GM19099 (cell line): ENCODE measurements around the gene ENO3.
A peak's percentile ranks its signal among the peaks of the same experiment; 100 is the strongest.

Experiments
- POLR2A ChIP-seq: IDR thresholded peaks from 3 replicates; pipeline ENCODE4 v1.6.1; 2011; ENCODE audit warnings: low read depth; ENCODE audit not compliant: insufficient read length; ENCODE audit errors: extremely low read depth

ENO3 gene

GRCh38 chr17:4934173-4934979 lies 16.5 kb upstream of the ENO3 start:
- no peak for TF ChIP-seq POLR2A

DNA sequence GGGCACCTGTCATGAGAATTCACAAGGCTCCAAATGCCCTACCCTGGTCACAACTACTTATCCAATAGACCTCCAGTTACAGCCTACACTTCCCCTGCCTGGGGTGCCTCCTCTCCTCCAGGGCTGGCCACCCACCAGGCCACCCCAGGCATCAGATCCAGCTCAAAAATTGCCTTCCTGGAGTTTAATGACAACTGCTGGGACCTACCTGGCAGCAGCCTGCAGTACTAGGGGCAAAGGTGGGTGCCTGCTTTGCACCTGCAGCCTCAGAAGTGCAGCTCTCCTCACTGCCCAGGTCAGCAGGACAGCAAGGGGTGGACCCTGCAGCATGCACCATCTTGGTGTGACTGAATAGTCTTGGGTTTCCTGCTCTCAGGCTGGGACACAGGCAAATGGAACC lies 15.3 kb upstream of the ENO3 start:
- TF ChIP-seq POLR2A: no peak

DNA sequence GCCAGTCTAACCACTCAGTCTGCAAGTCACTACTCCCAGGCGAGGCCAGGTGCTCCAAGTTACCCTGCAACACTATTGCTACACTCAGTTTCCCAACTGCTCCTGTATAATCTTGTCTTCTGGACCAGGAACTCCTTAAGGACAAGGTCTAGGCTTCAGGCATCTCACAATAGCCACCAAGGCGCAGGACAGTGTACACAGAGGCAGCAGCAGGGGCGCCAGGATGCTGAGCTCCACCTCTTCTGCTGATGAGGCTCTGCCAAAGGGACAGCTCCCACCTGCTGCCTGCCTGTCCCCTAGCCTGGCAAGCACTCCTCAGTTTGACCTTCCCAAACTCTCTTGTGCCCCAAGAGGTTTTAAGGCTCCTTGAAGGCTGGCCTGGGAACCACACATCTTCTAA lies 14.5 kb upstream of the ENO3 start:
- TF ChIP-seq POLR2A: no peak

- TF ChIP-seq POLR2A: no peak
Observed at GRCh38 chr17:4937553-4937952, 13.4 kb upstream of the ENO3 start.

DNA sequence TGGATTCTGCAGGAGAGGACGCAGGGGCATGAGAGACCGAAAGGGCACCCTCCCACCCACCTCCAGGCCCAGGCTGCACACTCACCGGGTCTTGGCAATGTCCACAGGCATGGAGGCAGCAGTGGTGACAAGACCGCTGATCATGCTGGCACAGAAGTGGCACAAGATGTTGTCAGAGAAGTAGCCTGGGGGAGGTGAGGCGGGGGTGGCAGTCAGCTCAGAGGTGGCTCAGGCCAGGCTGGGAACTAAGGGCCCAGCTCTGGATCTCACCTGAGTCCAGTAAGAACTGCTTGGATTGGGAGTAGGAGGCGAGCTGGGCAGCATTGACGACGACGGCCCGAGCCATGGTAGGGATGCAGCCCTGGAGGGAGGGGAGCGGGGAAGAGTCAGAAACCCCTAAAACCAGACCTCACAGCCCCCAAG lies 12.8 kb upstream of the ENO3 start:
- TF ChIP-seq POLR2A: no peak

DNA sequence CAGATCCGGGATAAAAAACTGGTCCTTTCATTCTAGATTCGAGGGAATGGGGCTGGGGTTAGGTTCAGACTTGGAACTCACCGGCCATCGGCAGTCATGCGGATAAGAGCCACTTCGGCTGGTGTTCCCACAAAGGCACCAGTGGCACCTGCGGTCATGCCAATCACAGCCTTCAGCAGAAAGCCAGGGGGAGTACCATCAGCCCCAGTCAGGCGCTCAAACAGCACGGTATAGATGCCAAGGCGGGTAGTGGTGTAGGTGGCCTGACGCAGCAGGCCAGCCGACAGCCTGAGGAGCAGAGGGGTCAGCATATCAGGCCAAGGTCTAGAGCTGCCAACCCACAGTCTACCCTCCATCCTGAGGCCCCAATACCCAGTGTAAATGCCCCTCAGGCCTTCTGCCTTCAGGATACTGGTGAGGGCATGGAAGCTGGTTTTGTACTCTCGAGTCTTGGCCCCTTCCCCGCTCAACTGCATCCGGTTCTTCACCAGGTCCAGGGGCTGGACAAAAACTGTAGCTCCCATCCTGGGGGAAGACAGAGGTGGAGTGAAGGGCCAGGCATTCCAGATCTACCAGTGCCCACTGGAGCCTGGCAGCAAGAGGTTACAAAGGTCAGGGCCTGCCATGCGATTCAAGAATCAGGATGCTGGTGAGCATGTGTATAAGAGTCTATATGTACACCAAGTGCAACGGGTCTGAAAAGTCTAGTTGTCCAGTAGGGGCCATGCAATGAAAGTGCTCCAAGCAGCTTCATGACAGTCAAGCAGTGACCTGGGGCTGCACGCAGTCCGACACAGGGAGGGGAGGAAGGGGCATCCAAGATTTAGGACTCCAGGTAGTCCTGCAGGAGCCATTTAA lies 12.0 kb upstream of the ENO3 start:
- no peak for TF ChIP-seq POLR2A

- no peak for TF ChIP-seq POLR2A
Observed at GRCh38 chr17:4939546-4939795, 11.4 kb upstream of the ENO3 start.

GRCh38 chr17:4939796-4940554 lies 10.9 kb upstream of the ENO3 start, which contains the start of the genes RNF167 and SLC25A11:
Gene RNF167, plus strand, starts transcription at chr17:4940268. Its CDS starts 642 bp downstream, at chr17:4940910.
Gene SLC25A11, minus strand, starts transcription at chr17:4940046. Its CDS starts 136 bp downstream, at chr17:4939910.
- TF ChIP-seq POLR2A: peak; percentile 92

GRCh38 chr17:4940555-4941318 lies 10.2 kb upstream of the ENO3 start:
- TF ChIP-seq POLR2A: no peak

DNA sequence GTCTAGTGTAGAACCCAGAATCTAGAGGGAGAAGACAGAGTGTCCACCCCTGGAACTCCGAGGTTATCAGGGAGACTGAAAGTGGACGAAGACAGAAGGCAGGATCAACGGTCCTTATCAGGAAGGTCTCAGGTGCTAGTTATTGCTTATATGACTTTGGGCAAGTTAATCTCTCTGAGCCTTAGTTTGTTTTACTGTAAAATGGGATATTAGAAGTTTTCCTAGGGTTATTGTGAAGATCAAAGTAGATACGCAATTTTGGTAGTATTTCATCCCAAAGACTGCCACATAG lies 9.7 kb upstream of the ENO3 start:
- TF ChIP-seq POLR2A: no peak

DNA sequence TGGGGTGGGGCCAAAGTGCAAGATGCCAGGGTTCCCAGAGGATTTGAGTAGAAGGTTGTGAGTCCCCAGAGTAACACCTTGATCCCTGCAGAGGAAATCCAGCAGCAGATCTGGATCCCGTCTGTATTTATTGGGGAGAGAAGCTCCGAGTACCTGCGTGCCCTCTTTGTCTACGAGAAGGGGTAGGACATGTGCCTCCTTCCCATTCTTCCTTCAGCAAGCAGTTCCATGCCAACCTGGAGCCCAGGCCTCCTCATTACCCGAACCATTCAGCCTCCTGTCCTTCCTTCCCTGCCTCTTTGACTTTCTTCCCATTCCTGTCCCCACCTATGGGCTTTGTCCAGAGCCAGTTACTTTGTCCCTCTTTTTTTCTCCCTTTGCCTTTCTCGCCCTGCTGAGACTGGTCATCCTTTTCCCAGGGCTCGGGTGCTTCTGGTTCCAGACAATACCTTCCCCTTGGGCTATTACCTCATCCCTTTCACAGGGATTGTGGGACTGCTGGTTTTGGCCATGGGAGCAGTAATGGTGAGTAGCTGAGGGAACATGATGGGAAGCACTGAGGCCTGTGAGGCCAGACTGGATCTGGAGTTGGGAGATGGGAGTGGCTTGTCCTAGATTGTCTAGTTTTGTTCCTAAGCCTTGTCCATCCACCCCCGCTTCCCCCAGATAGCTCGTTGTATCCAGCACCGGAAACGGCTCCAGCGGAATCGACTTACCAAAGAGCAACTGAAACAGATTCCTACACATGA lies 8.0 kb upstream of the ENO3 start:
- peak; percentile 21 for TF ChIP-seq POLR2A

DNA sequence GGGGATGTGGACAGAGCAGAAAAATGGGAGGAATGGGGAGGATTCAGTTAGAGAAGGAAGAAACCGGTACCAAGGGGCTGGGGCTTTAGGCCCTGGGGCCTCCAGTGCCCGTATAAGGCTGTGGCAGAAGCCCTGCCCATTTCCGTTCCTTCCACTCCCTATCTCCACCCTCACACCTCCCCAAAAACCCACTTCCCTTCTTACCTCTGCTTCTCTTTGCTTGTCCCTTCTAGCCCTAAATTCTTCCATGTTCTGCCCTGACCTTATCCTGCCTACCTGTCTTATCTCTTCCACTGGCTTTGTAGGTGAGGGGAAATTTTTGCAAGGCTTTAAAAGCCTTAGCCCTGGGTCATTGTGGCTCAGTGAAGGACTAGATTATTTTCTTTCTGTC lies 6.8 kb upstream of the ENO3 start:
- peak; percentile 31 for TF ChIP-seq POLR2A

GRCh38 chr17:4944554-4945175 lies 6.3 kb upstream of the ENO3 start:
- peak; percentile 51 for TF ChIP-seq POLR2A
